GM23338 (cell line): ENCODE measurements around the gene CHRNA3.

Experiments used
- CREB1 ChIP-seq: fragments of 250-450 bp; sonication (Bioruptor Pico); IDR thresholded peaks from 2 replicates; pipeline ENCODE4 v1.5.0; 2020; ENCODE audit warnings: low read depth, mild to moderate bottlenecking, moderate library complexity
- EZH2 ChIP-seq: fragments of 200-600 bp; sonication (generic); IDR thresholded peaks from one replicate; pipeline ENCODE4 v1.8.0; 2017; ENCODE audit warnings: antibody characterized with exemption, mild to moderate bottlenecking, low read depth; ENCODE audit not compliant: unreplicated experiment
- EZH2phosphoT487 ChIP-seq: fragments of 200-600 bp; sonication (generic); IDR thresholded peaks from one replicate; pipeline ENCODE4 v1.8.1; 2018; ENCODE audit warnings: antibody characterized with exemption; ENCODE audit not compliant: unreplicated experiment
- JUNB ChIP-seq: IDR thresholded peaks from one replicate; pipeline ENCODE4 v1.6.1; 2016; ENCODE audit warnings: antibody characterized with exemption; ENCODE audit not compliant: unreplicated experiment
- POLR2AphosphoS5 ChIP-seq: IDR thresholded peaks from 2 replicates; pipeline ENCODE4 v1.6.1; 2016; ENCODE audit warnings: antibody characterized with exemption, low read depth
- STAT1 ChIP-seq: IDR thresholded peaks from one replicate; pipeline ENCODE4 v1.6.1; 2016; ENCODE audit warnings: antibody characterized with exemption; ENCODE audit not compliant: unreplicated experiment
- ZNF114 ChIP-seq: fragments of 250-450 bp; sonication (Bioruptor Pico); IDR thresholded peaks from 2 replicates; pipeline ENCODE4 v1.5.0; 2020; ENCODE audit warnings: mild to moderate bottlenecking, moderate library complexity
- ZNF331 ChIP-seq: fragments of 250-450 bp; sonication (Bioruptor Pico); IDR thresholded peaks from 2 replicates; pipeline ENCODE4 v1.5.0; 2020; ENCODE audit warnings: low read depth, mild to moderate bottlenecking, moderate library complexity
- TF ChIP-seq, protein P1 (sequence below), 2 experiments: fragments of 200-600 bp in 1 of 2; sonication (generic) in 1 of 2; conservative IDR thresholded peaks; 2 replicates each; pipeline versions ENCODE4 v1.5.1 to v1.6.1; 2016 to 2017; ENCODE audit warnings: antibody characterized with exemption in 2 of 2, low read depth in 2 of 2, mild to moderate bottlenecking in 2 of 2, moderate library complexity in 1 of 2
- TF ChIP-seq, protein P2 (sequence below): IDR thresholded peaks from one replicate; pipeline ENCODE4 v1.6.1; 2018; ENCODE audit warnings: antibody characterized with exemption; ENCODE audit not compliant: unreplicated experiment
- TF ChIP-seq, protein P3 (sequence below): IDR thresholded peaks from 2 replicates; pipeline ENCODE4 v1.6.1; 2016; ENCODE audit warnings: antibody characterized with exemption

DNA sequence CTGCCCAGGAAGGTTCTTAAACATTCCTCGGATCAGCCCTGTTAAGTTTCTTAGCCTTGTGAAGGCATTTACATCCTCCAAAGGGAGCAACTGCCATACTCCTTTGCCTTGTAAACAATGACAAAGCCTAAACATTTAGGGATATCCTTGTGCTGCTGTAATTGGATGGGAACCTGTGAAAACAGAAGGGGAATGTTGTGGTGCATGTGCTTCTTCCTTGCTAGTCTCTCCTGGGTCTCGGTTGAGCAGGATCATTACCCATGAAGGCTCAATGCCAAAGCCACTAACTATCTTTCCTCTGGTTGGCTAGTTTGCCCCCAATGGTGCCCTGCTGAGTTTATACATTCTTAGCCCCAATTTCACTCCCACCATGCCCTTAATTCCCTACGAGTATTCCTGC, 17.3 kb downstream of the CHRNA3 start:
- no peak for TF ChIP-seq EZH2phosphoT487
- TF ChIP-seq STAT1, result no peak
- TF ChIP-seq, protein P1, sequence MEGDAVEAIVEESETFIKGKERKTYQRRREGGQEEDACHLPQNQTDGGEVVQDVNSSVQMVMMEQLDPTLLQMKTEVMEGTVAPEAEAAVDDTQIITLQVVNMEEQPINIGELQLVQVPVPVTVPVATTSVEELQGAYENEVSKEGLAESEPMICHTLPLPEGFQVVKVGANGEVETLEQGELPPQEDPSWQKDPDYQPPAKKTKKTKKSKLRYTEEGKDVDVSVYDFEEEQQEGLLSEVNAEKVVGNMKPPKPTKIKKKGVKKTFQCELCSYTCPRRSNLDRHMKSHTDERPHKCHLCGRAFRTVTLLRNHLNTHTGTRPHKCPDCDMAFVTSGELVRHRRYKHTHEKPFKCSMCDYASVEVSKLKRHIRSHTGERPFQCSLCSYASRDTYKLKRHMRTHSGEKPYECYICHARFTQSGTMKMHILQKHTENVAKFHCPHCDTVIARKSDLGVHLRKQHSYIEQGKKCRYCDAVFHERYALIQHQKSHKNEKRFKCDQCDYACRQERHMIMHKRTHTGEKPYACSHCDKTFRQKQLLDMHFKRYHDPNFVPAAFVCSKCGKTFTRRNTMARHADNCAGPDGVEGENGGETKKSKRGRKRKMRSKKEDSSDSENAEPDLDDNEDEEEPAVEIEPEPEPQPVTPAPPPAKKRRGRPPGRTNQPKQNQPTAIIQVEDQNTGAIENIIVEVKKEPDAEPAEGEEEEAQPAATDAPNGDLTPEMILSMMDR (conservative IDR thresholded peaks at IDR 0.05; ENCODE audit: low read depth in 2 of 2), result no peak
- TF ChIP-seq POLR2AphosphoS5, result no peak
- TF ChIP-seq JUNB, result no peak
- no peak for TF ChIP-seq ZNF114 (CRISPR knock-in tag)
- no peak for TF ChIP-seq EZH2
- TF ChIP-seq, protein P2, sequence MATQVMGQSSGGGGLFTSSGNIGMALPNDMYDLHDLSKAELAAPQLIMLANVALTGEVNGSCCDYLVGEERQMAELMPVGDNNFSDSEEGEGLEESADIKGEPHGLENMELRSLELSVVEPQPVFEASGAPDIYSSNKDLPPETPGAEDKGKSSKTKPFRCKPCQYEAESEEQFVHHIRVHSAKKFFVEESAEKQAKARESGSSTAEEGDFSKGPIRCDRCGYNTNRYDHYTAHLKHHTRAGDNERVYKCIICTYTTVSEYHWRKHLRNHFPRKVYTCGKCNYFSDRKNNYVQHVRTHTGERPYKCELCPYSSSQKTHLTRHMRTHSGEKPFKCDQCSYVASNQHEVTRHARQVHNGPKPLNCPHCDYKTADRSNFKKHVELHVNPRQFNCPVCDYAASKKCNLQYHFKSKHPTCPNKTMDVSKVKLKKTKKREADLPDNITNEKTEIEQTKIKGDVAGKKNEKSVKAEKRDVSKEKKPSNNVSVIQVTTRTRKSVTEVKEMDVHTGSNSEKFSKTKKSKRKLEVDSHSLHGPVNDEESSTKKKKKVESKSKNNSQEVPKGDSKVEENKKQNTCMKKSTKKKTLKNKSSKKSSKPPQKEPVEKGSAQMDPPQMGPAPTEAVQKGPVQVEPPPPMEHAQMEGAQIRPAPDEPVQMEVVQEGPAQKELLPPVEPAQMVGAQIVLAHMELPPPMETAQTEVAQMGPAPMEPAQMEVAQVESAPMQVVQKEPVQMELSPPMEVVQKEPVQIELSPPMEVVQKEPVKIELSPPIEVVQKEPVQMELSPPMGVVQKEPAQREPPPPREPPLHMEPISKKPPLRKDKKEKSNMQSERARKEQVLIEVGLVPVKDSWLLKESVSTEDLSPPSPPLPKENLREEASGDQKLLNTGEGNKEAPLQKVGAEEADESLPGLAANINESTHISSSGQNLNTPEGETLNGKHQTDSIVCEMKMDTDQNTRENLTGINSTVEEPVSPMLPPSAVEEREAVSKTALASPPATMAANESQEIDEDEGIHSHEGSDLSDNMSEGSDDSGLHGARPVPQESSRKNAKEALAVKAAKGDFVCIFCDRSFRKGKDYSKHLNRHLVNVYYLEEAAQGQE, result no peak
- TF ChIP-seq, protein P3, sequence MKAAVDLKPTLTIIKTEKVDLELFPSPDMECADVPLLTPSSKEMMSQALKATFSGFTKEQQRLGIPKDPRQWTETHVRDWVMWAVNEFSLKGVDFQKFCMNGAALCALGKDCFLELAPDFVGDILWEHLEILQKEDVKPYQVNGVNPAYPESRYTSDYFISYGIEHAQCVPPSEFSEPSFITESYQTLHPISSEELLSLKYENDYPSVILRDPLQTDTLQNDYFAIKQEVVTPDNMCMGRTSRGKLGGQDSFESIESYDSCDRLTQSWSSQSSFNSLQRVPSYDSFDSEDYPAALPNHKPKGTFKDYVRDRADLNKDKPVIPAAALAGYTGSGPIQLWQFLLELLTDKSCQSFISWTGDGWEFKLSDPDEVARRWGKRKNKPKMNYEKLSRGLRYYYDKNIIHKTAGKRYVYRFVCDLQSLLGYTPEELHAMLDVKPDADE, result no peak
- TF ChIP-seq ZNF331 (CRISPR knock-in tag), result no peak
- no peak for TF ChIP-seq CREB1 (CRISPR knock-in tag)
